NK-92 (cell line): ENCODE data around the gene MUTYH.
"Not testable (repeated sequence)": the region's sequence is repeated elsewhere in the genome, so short reads cannot be mapped to it uniquely, and the experiment has no call there.

Experiments
- DNase-seq: peaks from one replicate; lab custom pipeline; 2025; ENCODE audit not compliant: unreplicated experiment; lab: John Stamatoyannopoulos, UW

Gene MUTYH

DNA sequence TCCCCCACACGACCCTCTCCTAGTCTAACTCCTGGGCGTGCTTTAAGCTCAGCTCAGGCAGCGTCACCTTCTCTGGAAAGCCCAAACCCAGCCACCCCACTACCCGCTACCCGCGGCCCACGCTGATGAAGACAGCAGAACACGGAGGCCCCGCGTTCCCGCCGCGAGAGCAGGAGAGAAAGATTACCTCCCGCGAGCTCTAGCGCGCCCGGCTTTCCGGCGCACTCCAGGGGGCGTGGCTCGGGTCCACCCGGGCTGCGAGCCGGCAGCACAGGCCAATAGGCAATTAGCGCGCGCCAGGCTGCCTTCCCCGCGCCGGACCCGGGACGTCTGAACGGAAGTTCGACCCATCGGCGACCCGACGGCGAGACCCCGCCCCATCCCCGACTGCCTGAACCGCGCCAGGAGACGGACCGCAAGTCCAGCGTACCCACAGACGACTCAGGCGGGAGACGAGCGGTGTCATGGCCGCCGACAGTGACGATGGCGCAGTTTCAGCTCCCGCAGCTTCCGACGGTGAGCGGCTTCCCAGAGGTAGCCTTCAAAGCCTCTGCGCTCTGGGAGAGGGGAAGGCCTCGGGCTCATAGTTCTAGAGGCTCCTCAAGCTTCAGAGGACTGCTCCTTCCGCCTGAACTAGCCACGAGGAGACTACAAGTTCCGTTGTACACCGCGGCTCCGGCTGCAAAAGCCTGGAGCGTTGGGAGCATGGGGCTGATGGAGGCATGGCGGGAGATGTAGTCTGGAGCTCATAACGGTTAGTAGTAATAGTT, at the start of gene MUTYH, which contains the start of gene TOE1:
Gene MUTYH, minus strand, starts transcription at position 652 of the 770 bp plus-strand sequence. CDS start 5,935 bp downstream, outside the sequence.
Gene TOE1, plus strand, starts transcription at position 382 of the 770 bp plus-strand sequence. Its CDS starts 83 bp downstream, at position 465.
- peak; percentile 36 for DNase-seq

- DNase-seq = no peak
These were observed 46.0 kb upstream of the MUTYH start for GRCh38 chr1:45386219-45386618.

- DNase-seq = no peak
These were observed 45.1 kb upstream of the MUTYH start for GRCh38 chr1:45385302-45385701.

DNA sequence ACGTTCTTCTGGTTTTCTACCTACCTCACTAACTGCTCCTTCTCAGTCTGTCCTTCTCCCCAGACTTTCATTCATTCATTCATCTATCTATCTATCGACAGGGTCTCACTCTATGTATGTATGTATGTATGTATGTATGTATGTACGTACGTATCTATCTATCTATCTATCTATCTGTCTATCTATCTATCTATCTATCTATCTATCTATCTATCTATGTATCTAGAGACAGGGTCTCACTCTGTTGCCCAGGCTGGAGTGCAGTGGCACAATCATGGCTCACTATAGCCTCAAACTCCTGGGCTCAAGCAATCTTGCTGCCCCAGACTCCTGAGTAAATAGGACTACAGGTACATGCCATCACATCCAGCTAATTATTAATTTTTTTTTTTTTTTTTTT, 44.0 kb upstream of the MUTYH start:
- not testable (repeated sequence) for DNase-seq

DNA sequence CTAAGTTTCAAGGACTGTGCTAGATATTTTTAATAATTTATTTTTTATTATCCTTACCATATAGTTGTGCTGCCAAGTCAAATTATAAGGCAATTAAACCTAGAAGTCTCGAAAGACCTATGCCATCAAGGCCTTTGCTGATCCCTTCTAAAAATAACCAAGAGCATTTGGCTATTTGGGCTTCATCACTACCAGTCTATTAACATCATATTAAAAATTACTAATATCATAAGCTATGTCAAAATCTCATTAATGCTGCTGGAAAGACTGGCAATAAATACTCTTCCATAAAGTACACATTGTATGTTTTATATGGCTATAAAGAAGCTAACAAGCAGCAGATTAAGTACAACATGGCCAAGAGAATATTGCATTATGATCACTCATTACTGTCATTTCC, 43.0 kb upstream of the MUTYH start:
- DNase-seq = no peak

- DNase-seq = no peak
These were observed 41.0 kb upstream of the MUTYH start for GRCh38 chr1:45381243-45381642.

DNA sequence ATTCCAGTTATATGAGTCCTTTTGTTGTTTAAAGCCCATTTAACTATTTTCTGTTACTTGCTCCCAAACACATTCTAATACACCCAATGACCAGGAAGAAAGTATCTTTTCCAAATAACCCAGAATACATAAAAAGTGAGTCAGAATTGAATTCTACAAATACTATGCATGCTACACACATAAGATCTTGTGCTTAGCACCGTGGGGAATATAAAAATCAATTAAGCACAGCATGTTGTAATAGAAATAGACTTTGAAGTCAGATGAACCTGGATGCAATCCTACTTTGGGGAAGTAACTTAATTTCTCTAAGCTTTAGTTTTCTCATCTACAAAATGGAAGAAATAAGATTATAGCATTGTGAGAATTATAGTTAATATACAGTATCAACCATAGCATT, 40.5 kb upstream of the MUTYH start:
- no peak for DNase-seq

- DNase-seq = no peak
These were observed 39.9 kb upstream of the MUTYH start for GRCh38 chr1:45380125-45380524.

- DNase-seq = no peak
These were observed 39.3 kb upstream of the MUTYH start for GRCh38 chr1:45379524-45379923.

GRCh38 chr1:45378184-45378583, 37.9 kb upstream of the MUTYH start:
- no peak for DNase-seq

DNA sequence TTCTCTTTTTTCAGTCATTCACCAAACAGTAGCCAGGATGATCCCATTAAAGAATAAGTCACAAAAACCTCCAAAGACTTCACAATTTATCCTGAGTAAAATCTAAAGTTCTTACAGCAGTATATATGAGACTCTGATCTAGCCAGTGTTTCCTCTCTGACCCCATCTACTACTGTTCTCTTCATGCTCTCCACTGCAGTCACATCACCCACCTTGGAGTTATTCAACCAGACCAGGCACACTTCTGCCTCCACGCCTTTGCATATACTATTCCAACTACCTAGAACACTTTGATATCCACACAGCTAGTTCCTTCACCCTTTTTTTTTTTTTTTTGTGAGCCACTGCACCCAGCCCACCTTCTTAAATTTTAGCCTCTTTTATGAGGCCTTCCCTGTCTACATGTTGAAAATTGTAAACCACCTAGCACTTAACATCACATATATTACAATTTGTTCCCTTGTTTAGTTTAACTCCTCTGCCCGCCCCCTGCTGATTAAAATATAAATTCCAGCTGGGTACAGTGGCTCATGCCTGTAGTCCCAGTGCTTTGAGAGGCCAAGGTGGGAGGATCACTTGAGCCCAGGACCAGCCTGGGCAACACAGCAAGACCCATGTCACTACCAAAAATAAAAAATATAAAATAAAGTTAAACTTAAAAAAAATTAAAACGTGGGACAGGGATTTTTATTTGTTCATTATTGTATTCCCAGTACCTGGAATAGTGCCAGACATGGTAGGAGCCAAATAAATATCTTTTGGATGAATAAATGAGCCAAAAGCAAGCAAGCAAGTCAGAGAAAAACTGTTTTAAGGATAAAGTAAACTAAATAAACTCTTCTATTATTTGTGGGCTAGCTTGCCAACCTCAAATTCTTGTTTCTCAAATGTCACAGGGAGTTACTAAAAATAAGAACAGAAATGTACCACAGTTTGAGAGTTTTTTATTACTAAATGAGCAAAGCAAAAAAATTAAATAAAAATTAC, 35.2 kb upstream of the MUTYH start:
- no peak for DNase-seq

GRCh38 chr1:45373573-45373972, 33.3 kb upstream of the MUTYH start:
- no peak for DNase-seq

GRCh38 chr1:45370575-45370974, 30.3 kb upstream of the MUTYH start:
- DNase-seq = no peak

- DNase-seq = no peak
These were observed 24.8 kb upstream of the MUTYH start for GRCh38 chr1:45365051-45365450.

- no peak for DNase-seq
These were observed 24.1 kb upstream of the MUTYH start for GRCh38 chr1:45364294-45364693.

DNA sequence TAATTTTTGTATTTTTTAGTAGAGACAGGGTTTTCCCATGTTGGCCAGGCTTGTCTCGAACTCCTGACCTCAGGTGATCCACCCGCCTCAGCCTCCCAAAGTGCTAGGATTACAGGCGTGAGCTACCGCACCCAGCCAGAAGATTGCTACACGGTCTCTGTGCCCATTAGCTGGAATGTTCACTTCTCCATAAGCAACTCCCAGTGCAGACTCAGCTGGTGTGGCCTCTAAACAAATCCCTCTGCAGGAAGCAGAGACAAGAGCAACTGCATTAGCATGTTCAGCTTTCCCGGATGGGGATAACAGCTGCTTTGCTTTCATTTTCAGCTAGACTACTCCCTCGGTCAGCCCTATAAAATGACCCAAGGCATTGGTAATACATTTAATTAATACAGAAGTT, 20.7 kb upstream of the MUTYH start:
- not testable (repeated sequence) for DNase-seq

- DNase-seq = no peak
These were observed 19.8 kb upstream of the MUTYH start for GRCh38 chr1:45359882-45360513.

GRCh38 chr1:45356186-45356585, 15.9 kb upstream of the MUTYH start:
- DNase-seq = no peak

DNA sequence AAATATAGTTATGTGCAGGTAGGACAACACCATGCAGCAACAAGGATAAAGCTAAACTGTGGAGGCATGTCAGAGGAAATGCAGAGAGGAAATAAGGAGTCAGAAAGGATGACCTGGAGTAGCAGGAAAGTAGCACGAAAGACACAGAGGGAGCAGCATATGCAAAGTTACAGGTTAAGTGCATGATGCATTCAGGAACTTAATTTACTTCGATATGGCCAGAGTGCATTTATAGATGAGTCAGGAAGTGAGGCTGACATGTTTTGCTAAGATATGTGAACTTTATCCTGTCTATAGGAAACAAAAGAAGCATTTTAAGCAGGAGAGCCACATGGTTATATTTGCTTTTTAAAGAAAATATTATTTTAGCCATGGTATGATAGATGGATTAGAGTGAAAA, 15.4 kb upstream of the MUTYH start:
- DNase-seq = no peak

DNA sequence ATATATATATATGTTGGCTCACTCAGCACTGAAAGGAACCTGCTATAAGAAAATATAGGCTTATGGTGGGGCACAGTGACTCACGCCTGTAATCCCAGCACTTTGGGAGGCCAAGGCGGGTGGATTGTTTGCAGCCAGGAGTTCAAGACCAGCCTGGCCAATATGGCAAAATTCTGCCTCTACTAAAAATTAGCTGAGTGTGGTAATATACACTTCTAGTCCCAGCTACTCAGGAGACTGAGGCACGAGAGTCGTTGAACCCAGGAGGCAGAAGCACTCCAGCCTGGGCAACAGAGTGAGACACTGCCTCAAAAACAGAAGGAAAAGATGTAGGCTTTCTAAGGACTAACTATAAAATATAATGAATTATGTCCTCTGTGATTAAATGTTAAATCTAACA, 14.6 kb upstream of the MUTYH start:
- no peak for DNase-seq

DNA sequence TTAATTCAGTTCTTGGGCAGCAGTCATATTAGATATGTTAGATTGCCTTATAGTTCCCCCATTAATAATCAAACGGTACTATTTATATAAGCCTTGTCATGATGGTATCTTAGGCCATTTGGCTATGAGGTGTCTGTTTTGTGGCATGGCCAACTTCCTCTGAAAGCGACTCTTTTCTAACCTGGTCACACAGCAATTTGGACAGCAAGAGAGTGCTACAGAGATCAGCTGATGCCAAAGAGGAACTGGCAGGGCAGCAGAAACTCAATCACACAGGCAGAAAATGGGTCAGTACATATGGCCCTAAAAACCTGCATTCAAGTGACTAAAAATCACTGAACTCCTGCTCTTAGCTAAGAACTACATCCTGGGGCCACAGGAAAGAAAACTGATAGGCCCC, 13.4 kb upstream of the MUTYH start:
- no peak for DNase-seq
